GM21360 (cell line): ENCODE measurements around the gene TDG.
A peak's percentile ranks its signal among the peaks of the same experiment; 100 is the strongest.

Experiments
- ATAC-seq: cut with Tn5 transposase; IDR thresholded peaks from one replicate; pipeline ENCODE4 v1.9.1; 2021; ENCODE audit warnings: mild to moderate bottlenecking, moderate library complexity; ENCODE audit not compliant: unreplicated experiment

The TDG gene

DNA sequence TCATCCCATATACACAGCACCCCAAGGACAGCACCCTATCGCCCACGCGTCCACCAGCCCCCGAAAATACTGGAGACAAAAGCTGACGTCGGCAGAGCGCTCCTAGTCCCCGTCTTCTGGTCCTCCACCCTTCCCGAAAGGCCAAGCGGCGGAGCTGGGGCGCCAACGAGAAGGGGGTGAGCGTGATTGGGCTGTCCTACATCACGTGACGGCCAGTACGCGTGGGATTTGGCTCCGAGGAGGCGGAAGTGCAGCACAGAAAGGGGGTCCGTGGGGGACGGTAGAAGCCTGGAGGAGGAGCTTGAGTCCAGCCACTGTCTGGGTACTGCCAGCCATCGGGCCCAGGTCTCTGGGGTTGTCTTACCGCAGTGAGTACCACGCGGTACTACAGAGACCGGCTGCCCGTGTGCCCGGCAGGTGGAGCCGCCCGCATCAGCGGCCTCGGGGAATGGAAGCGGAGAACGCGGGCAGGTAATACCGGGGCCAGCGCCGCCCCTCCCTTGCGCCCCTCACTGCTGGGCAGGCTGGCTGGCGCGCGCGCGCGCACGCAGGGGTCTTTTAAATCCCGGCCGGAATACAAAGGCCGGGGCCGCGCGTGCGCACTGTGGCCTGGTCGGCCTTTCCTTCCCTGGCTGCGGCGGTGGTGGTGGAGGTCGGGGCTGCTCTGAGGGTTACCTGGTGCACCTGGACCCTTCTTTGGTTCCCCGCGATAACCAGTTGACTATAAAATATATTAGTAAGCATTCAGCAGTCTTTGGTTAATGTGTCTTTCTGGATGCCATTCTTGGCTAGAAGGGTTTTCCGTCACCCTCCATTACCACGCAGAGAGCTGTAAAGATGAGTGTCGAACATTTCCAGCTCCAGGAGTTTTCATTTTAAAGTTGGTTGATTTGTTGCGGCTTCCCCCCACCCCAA lies at the start of gene TDG:
Gene TDG (plus strand): TSS at position 283 of the 915 bp plus-strand sequence. CDS start 166 bp downstream, at position 449.
- peak; percentile 91 for ATAC-seq

DNA sequence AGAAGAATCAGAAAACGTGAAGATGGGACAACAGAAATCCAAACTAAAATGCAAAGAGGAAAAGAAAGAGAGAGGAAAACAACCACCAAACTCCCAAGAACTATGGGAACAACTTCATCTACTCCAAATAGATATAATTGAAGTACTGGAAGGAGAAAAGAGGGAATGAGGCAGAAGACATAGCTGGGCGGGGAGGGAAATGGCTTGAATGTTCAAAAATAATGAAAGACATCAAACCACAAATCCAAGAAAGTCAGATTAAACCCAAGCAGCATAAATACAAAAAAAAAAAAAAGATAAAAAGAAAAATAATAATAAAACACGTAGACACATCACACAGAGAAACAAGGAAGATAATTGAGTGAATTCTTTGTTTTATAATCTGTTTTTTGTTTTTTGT lies 47.8 kb upstream of the TDG start:
- no peak for ATAC-seq

DNA sequence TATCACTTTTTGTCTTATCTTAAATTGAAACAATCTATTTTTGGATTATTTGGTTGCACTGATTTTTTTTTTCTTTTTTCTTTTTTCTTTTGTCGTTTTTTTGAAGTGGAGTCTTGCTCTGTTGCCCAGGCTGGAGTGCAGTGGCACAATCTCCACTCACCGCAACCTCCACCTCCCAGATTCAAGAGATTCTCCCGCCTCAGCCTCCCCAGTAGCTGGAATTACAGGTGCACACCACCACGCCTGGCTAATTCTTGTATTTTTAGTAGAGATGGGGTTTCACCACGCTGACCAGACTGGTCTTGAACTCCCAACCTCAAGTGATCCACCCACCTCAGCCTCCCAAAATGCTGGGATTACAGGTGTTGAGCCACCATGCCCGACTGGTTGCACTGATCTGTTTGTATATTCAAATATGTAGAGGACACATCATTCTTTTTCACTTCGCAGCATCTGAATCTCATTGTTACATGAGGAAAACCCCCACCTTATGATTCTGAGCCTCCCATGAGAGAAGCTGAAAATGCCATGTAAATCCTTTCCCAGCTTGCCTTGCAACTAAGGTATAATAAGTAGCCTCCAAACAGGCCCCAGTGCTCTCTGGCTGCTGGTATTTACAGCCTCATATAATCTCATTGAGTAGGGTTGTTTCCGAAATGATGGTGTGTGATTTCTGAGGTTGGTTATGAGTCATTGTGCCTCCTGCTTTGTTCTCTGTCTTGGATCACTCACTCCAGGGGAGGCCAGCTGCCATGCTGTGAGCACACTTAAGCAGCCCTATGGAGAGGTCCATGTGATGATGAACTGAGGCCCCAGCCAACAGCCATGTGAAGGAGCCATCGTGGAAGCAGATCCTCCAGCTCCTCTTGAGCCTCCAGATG lies 40.7 kb upstream of the TDG start:
- ATAC-seq: peak; percentile 40

DNA sequence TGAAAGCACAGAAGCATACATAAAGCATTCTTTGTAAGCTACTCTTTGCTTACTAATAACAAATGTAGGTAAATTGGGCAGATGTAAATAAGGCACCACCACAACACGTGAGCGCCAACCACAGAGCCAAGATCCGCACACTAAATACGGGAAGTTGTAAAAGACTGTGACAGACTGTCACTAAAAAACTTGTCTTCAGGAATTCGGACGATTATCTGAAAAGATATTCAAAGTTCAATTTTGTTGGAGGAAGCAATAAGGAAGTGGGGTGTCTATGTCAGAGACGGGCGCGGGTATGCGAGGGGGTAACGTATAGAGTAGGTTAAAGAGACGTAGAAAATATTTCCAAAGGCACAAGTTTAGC lies 37.0 kb upstream of the TDG start:
- no peak for ATAC-seq

DNA sequence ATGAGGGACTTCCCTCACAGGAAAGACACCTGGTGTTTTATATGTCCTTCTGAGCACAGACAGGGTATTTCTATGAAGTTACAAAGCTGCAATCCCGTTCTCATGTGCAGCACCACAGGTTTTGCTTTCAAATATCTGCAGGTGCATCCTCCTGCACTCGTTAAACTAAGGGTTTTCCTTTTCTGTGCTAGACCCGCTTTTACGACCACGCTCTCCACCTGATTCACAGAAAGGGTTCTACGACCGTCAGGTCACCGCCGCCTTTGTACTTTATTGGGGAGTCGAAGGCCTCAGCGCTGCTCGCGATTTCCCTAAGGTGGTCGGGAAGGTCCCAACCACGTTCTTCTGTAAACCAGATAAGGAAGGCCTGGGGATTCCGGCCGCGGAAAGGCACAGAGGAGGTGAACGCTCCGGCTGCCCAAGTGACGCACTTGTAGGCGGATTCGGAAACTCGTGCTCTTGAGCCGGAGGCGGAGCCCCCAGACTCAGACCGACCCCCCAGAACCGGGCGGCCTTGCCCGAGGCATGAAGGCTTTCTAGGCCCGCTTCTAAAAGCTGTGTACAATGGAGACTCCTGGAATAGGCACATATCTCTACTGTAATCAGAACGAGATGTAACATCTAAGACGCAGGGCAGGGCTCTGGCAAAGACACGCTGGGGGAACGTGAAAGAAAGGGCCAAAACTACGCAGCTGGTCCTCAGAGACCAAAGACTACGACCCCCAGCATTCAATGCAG lies 36.5 kb upstream of the TDG start:
- no peak for ATAC-seq

DNA sequence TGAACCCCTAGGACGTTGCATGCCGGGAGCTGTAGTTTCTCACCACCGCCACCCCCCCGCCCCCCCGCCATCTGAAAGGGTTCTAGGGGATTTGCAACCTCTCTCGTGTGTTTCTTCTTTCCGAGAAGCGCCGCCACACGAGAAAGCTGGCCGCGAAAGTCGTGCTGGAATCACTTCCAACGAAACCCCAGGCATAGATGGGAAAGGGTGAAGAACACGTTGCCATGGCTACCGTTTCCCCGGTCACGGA lies 36.0 kb upstream of the TDG start:
- no peak for ATAC-seq

DNA sequence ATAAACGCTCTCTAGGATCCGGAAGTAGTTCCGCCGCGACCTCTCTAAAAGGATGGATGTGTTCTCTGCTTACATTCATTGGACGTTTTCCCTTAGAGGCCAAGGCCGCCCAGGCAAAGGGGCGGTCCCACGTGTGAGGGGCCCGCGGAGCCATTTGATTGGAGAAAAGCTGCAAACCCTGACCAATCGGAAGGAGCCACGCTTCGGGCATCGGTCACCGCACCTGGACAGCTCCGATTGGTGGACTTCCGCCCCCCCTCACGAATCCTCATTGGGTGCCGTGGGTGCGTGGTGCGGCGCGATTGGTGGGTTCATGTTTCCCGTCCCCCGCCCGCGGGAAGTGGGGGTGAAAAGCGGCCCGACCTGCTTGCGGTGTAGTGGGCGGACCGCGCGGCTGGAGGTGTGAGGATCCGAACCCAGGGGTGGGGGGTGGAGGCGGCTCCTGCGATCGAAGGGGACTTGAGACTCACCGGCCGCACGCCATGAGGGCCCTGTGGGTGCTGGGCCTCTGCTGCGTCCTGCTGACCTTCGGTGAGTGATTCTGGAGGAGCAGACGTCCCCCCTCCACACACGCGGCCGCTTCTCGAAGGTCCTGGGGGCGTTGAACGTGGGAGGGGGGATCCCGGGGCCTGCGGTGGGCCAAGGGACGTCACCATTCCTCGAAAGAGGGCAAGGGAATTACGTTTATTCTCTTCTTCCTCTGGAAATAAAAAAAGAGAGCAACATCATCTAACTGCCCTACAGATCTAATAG lies 35.5 kb upstream of the TDG start, which contains the start of gene HSP90B1:
Gene HSP90B1 (plus strand): TSS at position 377 of the 753 bp plus-strand sequence. CDS start 106 bp downstream, at position 483.
- ATAC-seq: peak; percentile 56

DNA sequence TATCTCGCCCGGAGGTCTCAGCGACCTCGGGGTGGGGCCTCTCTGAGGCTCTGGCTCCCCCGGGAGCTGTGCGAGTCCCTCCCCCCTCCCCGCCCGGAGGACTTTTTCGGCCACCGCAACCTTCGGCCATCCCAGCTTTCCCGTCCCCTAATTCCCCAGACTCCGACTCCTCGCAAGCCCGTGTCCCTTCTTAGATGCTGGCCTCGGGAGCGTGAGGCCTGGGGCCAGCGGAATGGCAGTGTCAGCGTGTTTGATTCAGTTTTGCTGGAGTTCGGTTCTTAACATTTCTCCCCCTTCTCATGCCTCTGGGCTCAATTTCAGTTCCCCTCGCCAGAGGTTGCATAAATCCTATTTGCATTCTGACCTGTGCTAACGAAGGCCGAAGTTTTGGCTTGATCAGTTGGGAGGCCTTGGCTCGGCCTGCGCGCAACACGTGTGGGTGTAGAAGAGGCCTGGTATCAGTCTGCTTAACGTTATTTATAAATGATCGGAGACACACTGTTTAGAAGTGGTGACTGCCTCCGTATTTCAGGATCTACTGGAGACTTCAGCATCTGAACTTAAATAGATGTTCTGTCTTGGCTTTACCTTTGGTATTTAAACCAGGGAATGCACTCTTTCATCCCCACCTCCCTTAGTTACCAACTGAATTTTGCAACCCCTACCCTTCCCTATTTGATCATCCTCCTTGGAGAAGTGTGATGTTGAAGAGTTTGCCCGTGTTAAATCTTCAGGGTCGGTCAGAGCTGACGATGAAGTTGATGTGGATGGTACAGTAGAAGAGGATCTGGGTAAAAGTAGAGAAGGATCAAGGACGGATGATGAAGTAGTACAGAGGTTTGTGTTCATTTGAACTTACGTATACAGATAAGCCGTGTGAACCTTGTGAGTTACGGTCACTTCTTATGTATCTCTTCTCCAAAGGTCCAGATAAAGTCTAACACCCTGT lies 34.6 kb upstream of the TDG start:
- no peak for ATAC-seq

DNA sequence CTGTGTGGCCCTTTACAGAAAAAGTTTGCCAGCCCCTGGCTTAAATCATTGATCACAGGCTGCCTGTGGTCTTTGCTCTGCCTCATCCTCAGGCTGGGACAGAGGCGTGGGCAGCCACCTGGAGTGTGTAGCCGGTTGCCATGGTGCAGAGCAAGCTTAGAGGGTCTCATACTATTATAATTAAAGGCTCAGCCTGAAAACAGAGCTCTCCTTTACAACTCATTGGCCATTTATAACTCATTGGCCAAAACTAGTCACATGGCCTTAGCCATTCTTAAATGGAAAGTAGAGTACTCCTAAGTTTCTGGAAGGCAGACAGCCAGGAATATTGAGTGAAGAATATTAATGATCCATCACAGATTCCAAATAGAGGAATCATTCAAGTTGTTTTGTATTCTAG lies 32.4 kb upstream of the TDG start:
- no peak for ATAC-seq

DNA sequence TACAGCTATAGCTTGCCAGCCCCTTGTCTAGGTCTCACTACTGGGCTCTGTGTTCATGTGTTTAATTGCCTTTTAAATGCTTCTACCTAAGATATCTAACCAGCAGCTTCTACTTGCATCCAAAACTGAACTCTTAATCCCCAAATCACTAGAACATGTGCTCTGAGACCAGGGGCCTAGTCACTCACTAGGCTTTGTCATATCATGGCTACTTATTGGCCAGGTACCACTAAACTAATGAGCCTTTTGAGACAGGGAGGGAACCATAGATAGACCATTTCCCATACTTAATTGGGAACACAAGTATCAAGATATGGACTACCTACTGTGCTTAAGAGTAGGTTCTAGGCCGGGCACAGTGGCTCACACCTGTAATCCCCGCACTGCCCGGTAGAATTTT lies 29.0 kb upstream of the TDG start:
- ATAC-seq: no peak

DNA sequence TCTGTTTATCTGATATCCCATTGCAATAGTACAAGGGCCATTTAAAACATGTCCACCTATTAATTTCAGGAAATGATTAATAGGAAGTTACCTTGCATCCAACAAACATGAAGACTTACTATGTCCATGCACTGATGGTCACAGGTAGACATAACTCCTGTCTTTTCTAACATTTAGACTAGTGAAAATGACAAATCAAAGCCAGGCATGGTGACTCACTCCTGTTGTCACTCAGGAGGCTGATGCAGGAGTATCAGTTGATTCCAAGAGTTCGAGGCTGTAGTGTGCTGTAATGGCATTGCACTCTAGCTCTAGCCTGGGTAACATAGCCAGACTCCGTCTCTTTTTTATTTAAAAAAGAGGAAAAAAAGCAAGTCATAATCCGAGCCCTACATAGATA lies 20.7 kb upstream of the TDG start:
- ATAC-seq: no peak

DNA sequence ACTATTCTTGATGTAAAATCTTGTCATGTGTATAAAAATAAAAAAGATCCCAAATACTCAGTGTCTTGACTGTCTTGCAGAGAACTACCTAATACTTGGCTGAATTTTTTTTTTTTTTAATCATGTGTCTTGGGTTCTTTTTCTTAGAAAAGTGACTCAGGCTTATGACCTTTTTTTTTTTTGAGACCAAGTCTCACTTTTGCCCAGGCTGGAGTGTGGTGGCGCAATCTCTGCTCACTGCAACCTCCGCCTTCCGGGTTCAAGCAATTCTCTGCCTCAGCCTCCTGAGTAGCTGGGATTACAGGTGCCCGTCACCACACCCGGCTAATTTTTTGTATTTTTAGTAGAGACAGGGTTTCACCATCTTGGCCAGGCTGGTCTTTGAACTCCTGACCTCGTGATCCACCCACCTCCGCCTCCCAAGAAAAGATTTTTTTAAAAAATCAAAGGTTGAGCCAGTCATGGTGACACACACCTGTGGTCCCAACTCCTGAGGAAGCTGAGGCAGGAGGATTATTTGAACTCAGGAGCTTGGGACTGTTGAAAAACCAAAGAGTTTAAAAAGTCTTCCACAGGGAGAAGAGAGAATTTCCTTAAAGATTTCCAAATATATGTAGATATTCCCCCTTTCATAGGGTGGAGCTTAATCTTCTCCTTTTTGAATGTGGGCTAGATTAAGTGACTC lies 17.7 kb upstream of the TDG start:
- ATAC-seq: no peak

DNA sequence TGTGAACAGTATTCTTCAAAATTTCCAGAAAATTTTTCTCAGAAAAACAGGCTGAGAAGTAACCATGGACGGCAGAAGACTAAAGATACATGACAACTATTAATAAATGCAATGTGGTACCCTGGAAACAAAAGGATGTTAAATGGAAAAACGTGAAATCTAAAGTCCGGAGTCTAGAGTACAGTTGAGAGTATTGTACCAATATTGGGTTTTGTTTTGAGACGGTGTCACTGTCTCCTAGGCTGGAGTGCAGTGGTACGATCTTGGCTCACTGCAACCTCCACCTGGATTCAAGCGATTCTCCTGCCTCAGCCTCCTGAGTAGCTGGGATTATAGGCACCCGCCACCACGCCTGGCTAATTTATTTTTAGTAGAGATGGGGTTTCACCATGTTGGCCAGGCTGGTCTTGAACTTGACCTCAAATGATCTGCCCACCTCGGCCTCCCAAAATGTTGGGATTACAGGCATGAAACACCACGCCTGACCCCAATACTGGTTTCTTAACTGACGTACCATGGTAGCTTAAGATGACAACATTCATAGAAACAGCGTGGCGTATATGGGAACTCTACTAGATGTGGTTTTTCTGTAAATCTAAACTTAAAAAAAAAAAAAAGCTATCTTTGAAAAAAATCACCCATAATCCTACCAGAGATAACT lies 16.8 kb upstream of the TDG start:
- ATAC-seq: no peak

DNA sequence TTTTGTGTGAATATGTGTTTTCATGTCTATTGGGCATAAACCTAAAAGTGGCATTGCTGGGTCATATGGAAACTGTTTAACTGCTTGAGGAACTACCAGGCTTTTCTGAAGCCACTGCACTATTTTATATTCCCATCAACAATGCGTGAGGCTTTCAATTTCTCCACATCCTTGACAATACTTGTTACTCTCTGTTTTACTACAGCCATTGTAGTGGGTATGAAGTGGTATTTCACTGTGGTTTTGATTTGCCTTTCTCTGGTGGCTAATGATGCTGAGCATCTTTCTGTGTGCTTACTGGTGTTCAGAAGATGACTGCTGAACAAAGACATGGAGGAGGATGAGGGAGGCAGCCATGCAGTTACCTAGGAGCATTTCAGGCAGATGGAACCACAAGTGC lies 13.2 kb upstream of the TDG start:
- no peak for ATAC-seq

DNA sequence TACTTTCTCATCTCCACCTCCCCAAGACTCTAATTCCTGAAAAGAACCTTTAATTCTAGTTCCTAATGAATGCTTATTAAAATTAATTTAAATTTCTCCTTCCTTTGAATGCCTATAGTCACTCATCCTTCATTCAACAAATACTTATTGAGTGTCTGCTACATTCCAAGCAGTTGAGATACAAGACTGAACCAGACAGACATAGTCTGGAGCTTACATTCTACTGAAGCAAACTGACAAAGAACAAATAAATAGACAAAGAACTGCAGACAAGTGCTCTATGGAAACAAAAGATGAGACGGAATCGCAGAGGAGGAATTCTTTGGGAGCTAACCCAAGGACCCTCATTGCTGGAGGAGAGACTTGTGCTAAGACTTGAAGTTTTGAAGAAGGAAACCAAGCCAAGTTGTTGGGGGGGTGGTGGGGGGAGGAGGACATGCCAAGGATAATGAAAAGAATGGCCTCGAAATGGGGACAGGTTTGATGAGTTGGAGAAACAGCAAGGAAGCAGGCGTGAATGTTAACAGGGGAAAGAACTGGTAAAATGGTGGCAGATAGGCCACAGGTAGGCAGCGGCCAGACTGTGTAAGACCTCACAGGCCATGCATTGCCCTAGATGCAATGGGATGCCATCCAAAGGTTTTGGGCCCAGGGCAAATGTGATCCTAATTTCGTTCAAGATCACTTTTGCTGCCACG lies 9.7 kb upstream of the TDG start:
- ATAC-seq: no peak

DNA sequence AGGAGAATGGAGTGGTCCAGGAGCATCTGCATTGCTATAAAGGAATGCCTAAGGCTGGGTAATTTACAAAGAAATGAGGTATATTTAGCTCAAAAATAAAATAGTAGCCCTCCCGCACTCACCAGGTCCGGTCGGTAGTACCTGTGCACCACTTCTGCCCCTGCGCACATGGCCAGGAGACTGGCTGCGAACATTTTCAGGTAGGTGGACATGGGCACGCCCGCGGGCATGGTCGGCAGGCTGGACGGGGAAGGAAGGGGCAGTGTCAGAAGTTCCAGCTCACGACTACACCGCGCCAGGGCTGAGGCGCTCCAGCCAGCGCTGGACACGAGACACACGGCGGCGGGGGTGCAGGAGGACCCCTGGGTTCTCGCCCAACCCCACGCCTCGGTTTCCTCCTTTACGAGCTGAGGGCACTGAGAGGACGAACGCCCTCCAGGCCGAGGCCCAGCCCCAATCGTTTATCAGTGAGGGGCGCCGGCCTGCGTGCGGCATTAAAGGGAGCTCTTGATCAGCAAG lies 9.1 kb upstream of the TDG start:
- ATAC-seq: peak; percentile 35

DNA sequence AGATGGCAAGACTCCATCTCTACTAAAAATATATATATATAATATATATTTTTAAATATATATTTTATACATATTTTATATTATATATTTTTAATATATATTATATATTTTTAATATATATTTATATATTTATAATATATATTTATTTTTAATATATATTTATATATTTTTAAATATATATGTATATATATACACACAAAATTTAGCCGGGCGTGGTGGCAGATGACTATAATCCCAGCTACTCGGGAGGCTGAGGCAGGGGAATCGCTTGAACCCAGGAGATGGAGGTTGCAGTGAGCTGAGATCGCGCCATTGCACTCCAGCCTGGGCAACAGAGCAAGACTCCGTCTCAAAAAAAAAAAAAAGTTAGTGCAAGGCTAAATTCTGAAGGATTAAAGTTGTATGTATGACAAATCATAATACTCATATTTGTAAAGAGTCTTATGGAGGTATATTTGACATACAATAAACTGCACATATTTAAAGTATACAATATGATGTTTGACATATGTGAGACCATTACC lies 7.7 kb upstream of the TDG start:
- ATAC-seq: no peak
